ENCODE results near the gene BBS1.

DNA sequence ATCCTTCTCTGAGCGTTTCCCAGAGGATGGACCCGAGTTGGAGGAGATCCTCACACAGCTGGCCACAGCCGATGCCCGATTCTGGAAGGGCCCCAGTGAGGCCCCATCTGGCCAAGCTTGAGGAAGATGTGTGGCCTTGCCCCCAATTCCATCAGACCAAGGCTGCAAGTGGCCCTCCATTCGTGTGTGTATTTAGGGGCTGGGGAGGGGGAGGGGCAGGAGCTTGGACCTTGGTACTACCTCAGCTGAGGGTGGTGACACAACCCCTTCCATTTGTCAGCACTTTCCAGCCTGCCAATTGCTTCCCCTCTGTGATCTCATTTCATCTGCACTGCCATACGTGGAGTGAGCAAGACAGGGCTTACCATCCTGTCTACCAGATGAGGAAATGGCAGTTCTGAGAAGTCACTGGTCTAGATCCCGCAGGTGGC, 1.3 kb upstream of the BBS1 start:
- TF ChIP-seq FOSL1 (IDR thresholded peaks at IDR 0.05; ENCODE audit: low read depth) (no peak), POLR2A (IDR thresholded peaks at IDR 0.05; ENCODE audit: borderline replicate concordance, extremely low read depth, insufficient read depth, insufficient read length) (no peak), CEBPB (IDR thresholded peaks at IDR 0.05; ENCODE audit: low read depth) (no peak), EZH2phosphoT487 (IDR thresholded peaks at IDR 0.05; ENCODE audit: borderline replicate concordance) (no peak), RAD21 (IDR thresholded peaks at IDR 0.05; ENCODE audit: low read depth) (no peak), JUND (IDR thresholded peaks at IDR 0.05) (no peak), SRF (IDR thresholded peaks at IDR 0.05; ENCODE audit: low read depth) (no peak), YY1 (IDR thresholded peaks at IDR 0.05; ENCODE audit: extremely low read depth, insufficient replicate concordance, low read depth, low read length) (no peak), EGR1 (IDR thresholded peaks at IDR 0.05; ENCODE audit: low read depth) (no peak), EZH2 (IDR thresholded peaks at IDR 0.05) (no peak)
- TF ChIP-seq, protein P1, sequence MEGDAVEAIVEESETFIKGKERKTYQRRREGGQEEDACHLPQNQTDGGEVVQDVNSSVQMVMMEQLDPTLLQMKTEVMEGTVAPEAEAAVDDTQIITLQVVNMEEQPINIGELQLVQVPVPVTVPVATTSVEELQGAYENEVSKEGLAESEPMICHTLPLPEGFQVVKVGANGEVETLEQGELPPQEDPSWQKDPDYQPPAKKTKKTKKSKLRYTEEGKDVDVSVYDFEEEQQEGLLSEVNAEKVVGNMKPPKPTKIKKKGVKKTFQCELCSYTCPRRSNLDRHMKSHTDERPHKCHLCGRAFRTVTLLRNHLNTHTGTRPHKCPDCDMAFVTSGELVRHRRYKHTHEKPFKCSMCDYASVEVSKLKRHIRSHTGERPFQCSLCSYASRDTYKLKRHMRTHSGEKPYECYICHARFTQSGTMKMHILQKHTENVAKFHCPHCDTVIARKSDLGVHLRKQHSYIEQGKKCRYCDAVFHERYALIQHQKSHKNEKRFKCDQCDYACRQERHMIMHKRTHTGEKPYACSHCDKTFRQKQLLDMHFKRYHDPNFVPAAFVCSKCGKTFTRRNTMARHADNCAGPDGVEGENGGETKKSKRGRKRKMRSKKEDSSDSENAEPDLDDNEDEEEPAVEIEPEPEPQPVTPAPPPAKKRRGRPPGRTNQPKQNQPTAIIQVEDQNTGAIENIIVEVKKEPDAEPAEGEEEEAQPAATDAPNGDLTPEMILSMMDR (IDR thresholded peaks at IDR 0.05 in 2 of 3, conservative IDR thresholded peaks at IDR 0.05 in 1 of 3; ENCODE audit: borderline replicate concordance in 1 of 3, insufficient read depth in 1 of 3, low read depth in 2 of 3, low read length in 2 of 3): no peak
- TF ChIP-seq, protein P2, sequence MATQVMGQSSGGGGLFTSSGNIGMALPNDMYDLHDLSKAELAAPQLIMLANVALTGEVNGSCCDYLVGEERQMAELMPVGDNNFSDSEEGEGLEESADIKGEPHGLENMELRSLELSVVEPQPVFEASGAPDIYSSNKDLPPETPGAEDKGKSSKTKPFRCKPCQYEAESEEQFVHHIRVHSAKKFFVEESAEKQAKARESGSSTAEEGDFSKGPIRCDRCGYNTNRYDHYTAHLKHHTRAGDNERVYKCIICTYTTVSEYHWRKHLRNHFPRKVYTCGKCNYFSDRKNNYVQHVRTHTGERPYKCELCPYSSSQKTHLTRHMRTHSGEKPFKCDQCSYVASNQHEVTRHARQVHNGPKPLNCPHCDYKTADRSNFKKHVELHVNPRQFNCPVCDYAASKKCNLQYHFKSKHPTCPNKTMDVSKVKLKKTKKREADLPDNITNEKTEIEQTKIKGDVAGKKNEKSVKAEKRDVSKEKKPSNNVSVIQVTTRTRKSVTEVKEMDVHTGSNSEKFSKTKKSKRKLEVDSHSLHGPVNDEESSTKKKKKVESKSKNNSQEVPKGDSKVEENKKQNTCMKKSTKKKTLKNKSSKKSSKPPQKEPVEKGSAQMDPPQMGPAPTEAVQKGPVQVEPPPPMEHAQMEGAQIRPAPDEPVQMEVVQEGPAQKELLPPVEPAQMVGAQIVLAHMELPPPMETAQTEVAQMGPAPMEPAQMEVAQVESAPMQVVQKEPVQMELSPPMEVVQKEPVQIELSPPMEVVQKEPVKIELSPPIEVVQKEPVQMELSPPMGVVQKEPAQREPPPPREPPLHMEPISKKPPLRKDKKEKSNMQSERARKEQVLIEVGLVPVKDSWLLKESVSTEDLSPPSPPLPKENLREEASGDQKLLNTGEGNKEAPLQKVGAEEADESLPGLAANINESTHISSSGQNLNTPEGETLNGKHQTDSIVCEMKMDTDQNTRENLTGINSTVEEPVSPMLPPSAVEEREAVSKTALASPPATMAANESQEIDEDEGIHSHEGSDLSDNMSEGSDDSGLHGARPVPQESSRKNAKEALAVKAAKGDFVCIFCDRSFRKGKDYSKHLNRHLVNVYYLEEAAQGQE (IDR thresholded peaks at IDR 0.05; ENCODE audit: low read depth): no peak
